ENCODE measurements around the gene MTX1. TPM values are rescaled to one million over a fixed set of nuclear protein-coding genes. Genes with fewer than 3 reads are reported as not detected.
"Not testable (repeated sequence)": the region's sequence is repeated elsewhere in the genome, so short reads cannot be mapped to it uniquely, and the experiment has no call there.

Gene MTX1
- total RNA-seq (10 to 100 TPM; 18.5 to 33.4 (median 27.7) TPM), polyA plus RNA-seq (10 to 100 TPM; 15.6 to 35.4 TPM)
- long read RNA-seq, donor 1, transcript MTX1-202 (8 exons, 1,632 nt): major isoform, 38 of 45 reads
- long read RNA-seq, donor 1, partial matches to known transcripts: 1 of 45 reads
- long read RNA-seq, donor 1, other reads (novel, unspliced or antisense): 5 of 45 reads
- long read RNA-seq, donor 2, transcript MTX1-202 (8 exons, 1,632 nt): major isoform, 33 of 43 reads
- long read RNA-seq, donor 2, partial matches to known transcripts: 6 of 43 reads
- long read RNA-seq, donor 2, other reads (novel, unspliced or antisense): 0 of 43 reads
- long read RNA-seq, donor 3, transcript MTX1-202 (8 exons, 1,632 nt): major isoform, 32 of 39 reads
- long read RNA-seq, donor 3, partial matches to known transcripts: 2 of 39 reads
- long read RNA-seq, donor 3, other reads (novel, unspliced or antisense): 4 of 39 reads

GRCh38 chr1:155208541-155209311 lies at the start of gene MTX1:
TSS of gene MTX1 (plus strand) at chr1:155208695. CDS start at chr1:155208805, 110 bp downstream.
- TF ChIP-seq EP300 (IDR thresholded peaks at IDR 0.05): peak; percentile 25
- peak; percentile 75 for TF ChIP-seq POLR2A (IDR thresholded peaks at IDR 0.05)
- peak in 2 of 3 donors; percentile 19 to 29 for TF ChIP-seq CTCF (IDR thresholded peaks at IDR 0.05)
- Histone ChIP-seq H3K4me1 (ENCODE audit: insufficient read depth) (peaks cover 8% of the 10 kb centered on the region), H3K27me3 (no peaks in the 10 kb centered on the region), H3K27ac (peak within 1 kb of the TSS; percentile 97 to 100), H3K4me3 (peak within 1 kb of the TSS; percentile 59), H3K9me3 (no peaks in the 10 kb centered on the region), H3K36me3 (no peaks in the 10 kb centered on the region)
- DNase-seq: peak; percentile 92 to 97 (median 95)
- WGBS, 3 donors: 0 to 1% (median 0%) methylated on average over 62 to 64 of the region's 64 CpGs
- intact Hi-C loops (cut with DNase I): loop anchor here in 1 of 4 donors (5.0 to 10.0 kb wide), 2 partner anchors 34 to 116 kb away; partner anchors contain the start of gene RUSC1

GRCh38 chr1:155158991-155159390 lies 49.5 kb upstream of the MTX1 start:
- intact Hi-C loops (cut with DNase I): no loop called here
- WGBS, 3 donors: 73 to 79% (median 76%) methylated on average over 1 of the region's 1 CpG
- TF ChIP-seq EP300 (IDR thresholded peaks at IDR 0.05) (no peak), POLR2A (IDR thresholded peaks at IDR 0.05) (no peak), CTCF (IDR thresholded peaks at IDR 0.05) (no peak)
- Histone ChIP-seq H3K27me3 (no peaks in the 10 kb centered on the region), H3K36me3 (no peaks in the 10 kb centered on the region), H3K27ac (no peak overlapping the region), H3K9me3 (no peaks in the 10 kb centered on the region), H3K4me3 (no peak overlapping the region), H3K4me1 (ENCODE audit: insufficient read depth) (no peaks in the 10 kb centered on the region)
- no peak for DNase-seq

GRCh38 chr1:155160128-155160527 lies 48.4 kb upstream of the MTX1 start:
- Histone ChIP-seq H3K9me3 (no peaks in the 10 kb centered on the region), H3K27ac (no peak overlapping the region), H3K4me1 (ENCODE audit: insufficient read depth) (no peaks in the 10 kb centered on the region), H3K36me3 (no peaks in the 10 kb centered on the region), H3K27me3 (no peaks in the 10 kb centered on the region), H3K4me3 (no peak overlapping the region)
- TF ChIP-seq CTCF (IDR thresholded peaks at IDR 0.05) (no peak), POLR2A (IDR thresholded peaks at IDR 0.05) (no peak), EP300 (IDR thresholded peaks at IDR 0.05) (no peak)
- DNase-seq: no peak
- 66 to 69% (median 69%) methylated on average over 8 of the region's 8 CpGs for WGBS, 3 donors
- intact Hi-C loops (cut with DNase I): no loop called here

- H3K9me3 ChIP-seq; DNase-seq; intact Hi-C loops (cut with DNase I); H3K4me1 ChIP-seq (ENCODE audit: insufficient read depth); H3K27ac ChIP-seq; H3K36me3 ChIP-seq; H3K27me3 ChIP-seq; H3K4me3 ChIP-seq: not testable (repeated sequence)
- 97 to 98% (median 97%) methylated on average over 6 of the region's 6 CpGs for WGBS, 3 donors
Measured at GRCh38 chr1:155162631-155163030, 45.9 kb upstream of the MTX1 start.

GRCh38 chr1:155163785-155164184 lies 44.7 kb upstream of the MTX1 start:
- H3K4me1 ChIP-seq (ENCODE audit: insufficient read depth); H3K36me3 ChIP-seq; intact Hi-C loops (cut with DNase I); H3K27me3 ChIP-seq; H3K27ac ChIP-seq; DNase-seq; H3K9me3 ChIP-seq; H3K4me3 ChIP-seq: not testable (repeated sequence)
- WGBS, 3 donors: 93 to 97% (median 96%) methylated on average over 4 of the region's 4 CpGs

- not testable (repeated sequence) for H3K9me3 ChIP-seq; H3K4me1 ChIP-seq (ENCODE audit: insufficient read depth); H3K36me3 ChIP-seq; H3K4me3 ChIP-seq; DNase-seq; H3K27ac ChIP-seq; H3K27me3 ChIP-seq
- intact Hi-C loops (cut with DNase I): loop anchor here in 1 of 4 donors (5.0 kb wide), 1 partner anchor 72 kb away; no protein-coding TSS in a partner anchor
- 94 to 96% (median 96%) methylated on average over 11 of the region's 11 CpGs for WGBS, 3 donors
Measured at GRCh38 chr1:155164625-155165024, 43.9 kb upstream of the MTX1 start.

All from ovary (tissue), 10 donors.